Neural cell (in vitro differentiated cells): ENCODE data around the gene PLD1. TPM values are rescaled to one million over a fixed set of nuclear protein-coding genes. Genes with fewer than 3 reads are reported as not detected.

Source experiments
- H2AFZ ChIP-seq: fragments of 200-600, 300-800 bp; sonication (generic), shearing (Covaris generic); 2 replicates; pipeline ENCODE4 v1.6.0; 2014; ENCODE audit warnings: low read depth, mild to moderate bottlenecking, antibody characterized with exemption, low read length, moderate library complexity
- H3F3A ChIP-seq: fragments of 200-600 bp; shearing (Covaris generic); 2 replicates; pipeline ENCODE4 v1.6.1; 2016; ENCODE audit warnings: mild to moderate bottlenecking, moderate library complexity, mixed read lengths, antibody characterized with exemption, low read length; ENCODE audit not compliant: insufficient read depth, poor library complexity, severe bottlenecking
- H3K27ac ChIP-seq: fragments of 200-600, 300-800 bp; sonication (generic), shearing (Covaris generic); 2 replicates; pipeline ENCODE4 v1.5.1; 2014; ENCODE audit warnings: mild to moderate bottlenecking, low read length, moderate library complexity
- H3K27me3 ChIP-seq: fragments of 300-800, 200-600 bp; sonication (generic), shearing (Covaris generic); 2 replicates; pipeline ENCODE4 v1.6.0; 2014; ENCODE audit warnings: mild to moderate bottlenecking, low read depth, low read length, moderate library complexity; ENCODE audit not compliant: insufficient read depth
- H3K36me3 ChIP-seq: fragments of 300-800, 200-600 bp; sonication (generic), shearing (Covaris generic); 2 replicates; pipeline ENCODE4 v1.5.1; 2014; ENCODE audit warnings: mild to moderate bottlenecking, antibody characterized with exemption, low read length, moderate library complexity; ENCODE audit not compliant: insufficient read depth
- H3K4me2 ChIP-seq: fragments of 300-800, 200-600 bp; sonication (generic), shearing (Covaris generic); 2 replicates; pipeline ENCODE4 v1.6.0; 2014; ENCODE audit warnings: mild to moderate bottlenecking, low read length
- H3K4me3 ChIP-seq: fragments of 300-800, 200-600 bp; sonication (generic), shearing (Covaris generic); 2 replicates; pipeline ENCODE4 v1.5.1; 2014; ENCODE audit warnings: mild to moderate bottlenecking, low read length, moderate library complexity
- H3K79me2 ChIP-seq: fragments of 200-600 bp; shearing (Covaris generic); replicated peaks from 2 replicates; pipeline ENCODE4 v1.6.0; 2014; ENCODE audit warnings: mild to moderate bottlenecking, low read length, moderate library complexity; ENCODE audit not compliant: insufficient read depth
- H3K9ac ChIP-seq: fragments of 300-800, 200-600 bp; sonication (generic), shearing (Covaris generic); 2 replicates; pipeline ENCODE4 v1.6.1; 2016; ENCODE audit warnings: mild to moderate bottlenecking, low read length, mixed read lengths
- H3K9me2 ChIP-seq: fragments of 200-600 bp; shearing (Covaris generic); 2 replicates; pipeline ENCODE4 v1.6.1; 2016; ENCODE audit warnings: mild to moderate bottlenecking, low read length, mixed read lengths; ENCODE audit not compliant: insufficient read depth
- H3K9me3 ChIP-seq: fragments of 200-600, 300-800 bp; sonication (generic), shearing (Covaris generic); 2 replicates; pipeline ENCODE4 v1.6.1; 2016; ENCODE audit warnings: mild to moderate bottlenecking, mixed run types, low read length, moderate library complexity, mixed read lengths
- H4K20me1 ChIP-seq: fragments of 200-600 bp; shearing (Covaris generic); 2 replicates; pipeline ENCODE4 v1.6.1; 2016; ENCODE audit warnings: mild to moderate bottlenecking, mixed run types; ENCODE audit not compliant: insufficient read depth
- EP300 ChIP-seq: fragments of 450-650 bp; conservative IDR thresholded peaks from 2 replicates; pipeline ENCODE4 v1.6.1; 2014; ENCODE audit warnings: antibody characterized with exemption, mild to moderate bottlenecking, moderate library complexity; ENCODE audit not compliant: poor library complexity, severe bottlenecking
- EZH2 ChIP-seq: fragments of 200-600, 300-800 bp; shearing (Covaris generic), sonication (generic); IDR thresholded peaks from 2 replicates; pipeline ENCODE4 v1.6.1; 2014; ENCODE audit warnings: antibody characterized with exemption, low read length, borderline replicate concordance, mild to moderate bottlenecking; ENCODE audit not compliant: insufficient read depth, poor library complexity, severe bottlenecking
- MXI1 ChIP-seq: fragments of 450-650 bp; conservative IDR thresholded peaks from 2 replicates; pipeline ENCODE4 v1.6.1; 2014; ENCODE audit warnings: antibody characterized with exemption, mild to moderate bottlenecking; ENCODE audit not compliant: poor library complexity, severe bottlenecking
- POLR2AphosphoS5 ChIP-seq: IDR thresholded peaks from 2 replicates; pipeline ENCODE4 v1.6.1; 2012
- RAD21 ChIP-seq: fragments of 450-650 bp; conservative IDR thresholded peaks from 2 replicates; pipeline ENCODE4 v1.6.1; 2014; ENCODE audit warnings: antibody characterized with exemption, mild to moderate bottlenecking, moderate library complexity
- SMC3 ChIP-seq: fragments of 450-650 bp; conservative IDR thresholded peaks from 2 replicates; pipeline ENCODE4 v1.6.1; 2014; ENCODE audit warnings: antibody characterized with exemption, mild to moderate bottlenecking, moderate library complexity; ENCODE audit not compliant: poor library complexity
- TAF1 ChIP-seq: IDR thresholded peaks from 2 replicates; pipeline ENCODE4 v1.6.1; 2012; ENCODE audit warnings: low read depth
- polyA plus RNA-seq: library from polyadenylated mRNA; depleted of rRNA; stranded (reverse); fragments of >200 nt; gene quantifications from 2 replicates; pipeline ENCODE4 v1.2.3, GENCODE V29; 2014
- TF ChIP-seq, protein P1 (sequence below): IDR thresholded peaks from 2 replicates; pipeline ENCODE4 v1.6.1; 2012; ENCODE audit warnings: borderline replicate concordance
- TF ChIP-seq, protein P2 (sequence below): fragments of 450-650 bp; IDR thresholded peaks from 2 replicates; pipeline ENCODE4 v1.5.1; 2014; ENCODE audit warnings: antibody characterized with exemption, mild to moderate bottlenecking, moderate library complexity; ENCODE audit not compliant: poor library complexity, severe bottlenecking

The PLD1 gene
- polyA plus RNA-seq, 1 donor from 2014 or later: 0.06 TPM

GRCh38 chr3:171837698-171838097 lies 27.4 kb upstream of the PLD1 start:
- Histone ChIP-seq H3K79me2 (no peaks in the 10 kb centered on the region), H2AFZ (no peak overlapping the region), H3K9me2 (no peaks in the 10 kb centered on the region), H3K27ac (no peak overlapping the region), H3K27me3 (no peaks in the 10 kb centered on the region), H3F3A (no peaks in the 10 kb centered on the region), H3K9me3 (no peaks in the 10 kb centered on the region), H3K9ac (no peak overlapping the region), H3K4me2 (no peak overlapping the region), H4K20me1 (no peaks in the 10 kb centered on the region), H3K4me3 (no peak overlapping the region), H3K36me3 (no peaks in the 10 kb centered on the region)
- no peak for TF ChIP-seq RAD21
- TF ChIP-seq, protein P1, sequence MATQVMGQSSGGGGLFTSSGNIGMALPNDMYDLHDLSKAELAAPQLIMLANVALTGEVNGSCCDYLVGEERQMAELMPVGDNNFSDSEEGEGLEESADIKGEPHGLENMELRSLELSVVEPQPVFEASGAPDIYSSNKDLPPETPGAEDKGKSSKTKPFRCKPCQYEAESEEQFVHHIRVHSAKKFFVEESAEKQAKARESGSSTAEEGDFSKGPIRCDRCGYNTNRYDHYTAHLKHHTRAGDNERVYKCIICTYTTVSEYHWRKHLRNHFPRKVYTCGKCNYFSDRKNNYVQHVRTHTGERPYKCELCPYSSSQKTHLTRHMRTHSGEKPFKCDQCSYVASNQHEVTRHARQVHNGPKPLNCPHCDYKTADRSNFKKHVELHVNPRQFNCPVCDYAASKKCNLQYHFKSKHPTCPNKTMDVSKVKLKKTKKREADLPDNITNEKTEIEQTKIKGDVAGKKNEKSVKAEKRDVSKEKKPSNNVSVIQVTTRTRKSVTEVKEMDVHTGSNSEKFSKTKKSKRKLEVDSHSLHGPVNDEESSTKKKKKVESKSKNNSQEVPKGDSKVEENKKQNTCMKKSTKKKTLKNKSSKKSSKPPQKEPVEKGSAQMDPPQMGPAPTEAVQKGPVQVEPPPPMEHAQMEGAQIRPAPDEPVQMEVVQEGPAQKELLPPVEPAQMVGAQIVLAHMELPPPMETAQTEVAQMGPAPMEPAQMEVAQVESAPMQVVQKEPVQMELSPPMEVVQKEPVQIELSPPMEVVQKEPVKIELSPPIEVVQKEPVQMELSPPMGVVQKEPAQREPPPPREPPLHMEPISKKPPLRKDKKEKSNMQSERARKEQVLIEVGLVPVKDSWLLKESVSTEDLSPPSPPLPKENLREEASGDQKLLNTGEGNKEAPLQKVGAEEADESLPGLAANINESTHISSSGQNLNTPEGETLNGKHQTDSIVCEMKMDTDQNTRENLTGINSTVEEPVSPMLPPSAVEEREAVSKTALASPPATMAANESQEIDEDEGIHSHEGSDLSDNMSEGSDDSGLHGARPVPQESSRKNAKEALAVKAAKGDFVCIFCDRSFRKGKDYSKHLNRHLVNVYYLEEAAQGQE: no peak
- TF ChIP-seq MXI1: no peak
- TF ChIP-seq TAF1: no peak
- no peak for TF ChIP-seq EZH2
- TF ChIP-seq POLR2AphosphoS5: no peak
- no peak for TF ChIP-seq SMC3
- TF ChIP-seq, protein P2, sequence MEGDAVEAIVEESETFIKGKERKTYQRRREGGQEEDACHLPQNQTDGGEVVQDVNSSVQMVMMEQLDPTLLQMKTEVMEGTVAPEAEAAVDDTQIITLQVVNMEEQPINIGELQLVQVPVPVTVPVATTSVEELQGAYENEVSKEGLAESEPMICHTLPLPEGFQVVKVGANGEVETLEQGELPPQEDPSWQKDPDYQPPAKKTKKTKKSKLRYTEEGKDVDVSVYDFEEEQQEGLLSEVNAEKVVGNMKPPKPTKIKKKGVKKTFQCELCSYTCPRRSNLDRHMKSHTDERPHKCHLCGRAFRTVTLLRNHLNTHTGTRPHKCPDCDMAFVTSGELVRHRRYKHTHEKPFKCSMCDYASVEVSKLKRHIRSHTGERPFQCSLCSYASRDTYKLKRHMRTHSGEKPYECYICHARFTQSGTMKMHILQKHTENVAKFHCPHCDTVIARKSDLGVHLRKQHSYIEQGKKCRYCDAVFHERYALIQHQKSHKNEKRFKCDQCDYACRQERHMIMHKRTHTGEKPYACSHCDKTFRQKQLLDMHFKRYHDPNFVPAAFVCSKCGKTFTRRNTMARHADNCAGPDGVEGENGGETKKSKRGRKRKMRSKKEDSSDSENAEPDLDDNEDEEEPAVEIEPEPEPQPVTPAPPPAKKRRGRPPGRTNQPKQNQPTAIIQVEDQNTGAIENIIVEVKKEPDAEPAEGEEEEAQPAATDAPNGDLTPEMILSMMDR: no peak
- TF ChIP-seq EP300: no peak

GRCh38 chr3:171836855-171837254 lies 26.6 kb upstream of the PLD1 start:
- H3K9me2 ChIP-seq: no peaks in the 10 kb centered on the region
- no peak overlapping the region for H3K9ac ChIP-seq
- H3F3A ChIP-seq: no peaks in the 10 kb centered on the region
- H3K4me3 ChIP-seq: no peak overlapping the region
- H3K9me3 ChIP-seq: no peaks in the 10 kb centered on the region
- H3K27me3 ChIP-seq: no peaks in the 10 kb centered on the region
- no peaks in the 10 kb centered on the region for H3K79me2 ChIP-seq
- no peak for TF ChIP-seq EZH2
- TF ChIP-seq, protein P1: no peak
- H3K4me2 ChIP-seq: no peak overlapping the region
- H2AFZ ChIP-seq: no peak overlapping the region
- H3K27ac ChIP-seq: no peak overlapping the region
- no peaks in the 10 kb centered on the region for H3K36me3 ChIP-seq
- H4K20me1 ChIP-seq: no peaks in the 10 kb centered on the region
